K562 (cell line): ENCODE data around the gene ELK1. TPM values are rescaled to one million over a fixed set of nuclear protein-coding genes. Genes with fewer than 3 reads are reported as not detected.

Experiments used
- ATAC-seq: fragments of 200-7000 bp; cut with Tn5 transposase; 3 replicates; pipeline ENCODE4 v1.9.1; 2020; ENCODE audit warnings: moderate library complexity
- BruUV-seq: library from RNA; stranded (reverse); fragments of 400-500 nt; replicated peaks from 2 replicates; lab custom pipeline; 2021; lab: Mats Ljungman, UMichigan
- CTCF ChIA-PET: fragments of 300-600 bp; formaldehyde crosslinking; extraction: SDS; loops from one replicate; lab custom pipeline; 2021; ENCODE audit warnings: low intra/inter-chr PET ratio; lab: Yijun Ruan, JAX
- POLR2A ChIA-PET: fragments of 300-600, 350-650 bp; sonication (Branson Sonifier 250); formaldehyde crosslinking; extraction: SDS; loops from one replicate; lab custom pipeline; 2021; ENCODE audit warnings: antibody characterized with exemption, inconsistent platforms; lab: Yijun Ruan, JAX
- DNase-seq, 4 experiments: peaks; one replicate each; pipeline versions ENCODE4 v3.0.0 to v3.0.0-alpha.2; 2011 to 2018; ENCODE audit warnings: low spot score in 3 of 4, mixed read lengths in 3 of 4; ENCODE audit errors: extremely low read depth in 1 of 4
- FAIRE-seq: peaks from 2 replicates; lab custom pipeline; 2011; peaks lifted over from hg19 to GRCh38; lab: Jason Lieb, UNC
- H2AFZ ChIP-seq: 2 replicates; pipeline ENCODE4 v1.6.0; 2011; ENCODE audit warnings: low read depth, low read length, control low read depth, inconsistent platforms
- H3K27ac ChIP-seq: fragments of 200-600 bp; 3 replicates; pipeline ENCODE4 v1.8.0; 2011; ENCODE audit warnings: low read depth, mild to moderate bottlenecking, control low read depth, inconsistent platforms, low read length, moderate library complexity, mixed read lengths; ENCODE audit errors: extremely low read depth
- H3K27me3 ChIP-seq, 2 experiments: fragments of 300-600 bp in 1 of 2; 2 replicates in 1 of 2; 3 replicates in 1 of 2; pipeline versions ENCODE4 v1.6.0 to v1.8.0; 2011; ENCODE audit warnings: inconsistent platforms in 2 of 2, low read length in 2 of 2, mild to moderate bottlenecking in 1 of 2, mixed read lengths in 1 of 2, moderate library complexity in 1 of 2; ENCODE audit not compliant: control insufficient read depth in 2 of 2, insufficient read depth in 2 of 2
- H3K36me3 ChIP-seq: fragments of 300-600 bp; 3 replicates; pipeline ENCODE4 v1.8.0; 2011; ENCODE audit warnings: mild to moderate bottlenecking, low read length, inconsistent platforms; ENCODE audit not compliant: control insufficient read depth, insufficient read depth
- H3K4me1 ChIP-seq, 2 experiments: fragments of 200-600 bp in 1 of 2; replicated peaks in 1 of 2; 2 replicates in 1 of 2; 3 replicates in 1 of 2; pipeline versions ENCODE4 v1.5.1 to v1.8.0; 2011; ENCODE audit warnings: inconsistent platforms in 2 of 2, low read length in 2 of 2, mild to moderate bottlenecking in 1 of 2, mixed read lengths in 1 of 2, moderate library complexity in 1 of 2; ENCODE audit not compliant: control insufficient read depth in 2 of 2, insufficient read depth in 2 of 2
- H3K4me2 ChIP-seq: 2 replicates; pipeline ENCODE4 v1.6.1; 2011; ENCODE audit warnings: low read length, control low read depth, inconsistent platforms, mixed read lengths; ENCODE audit not compliant: insufficient read depth
- H3K4me3 ChIP-seq: fragments of 200-600 bp; sonication (generic), shearing (Covaris generic); 2 replicates; pipeline ENCODE4 v1.5.1; 2016; ENCODE audit warnings: control low read depth, inconsistent platforms
- H3K79me2 ChIP-seq: fragments of 200-600 bp; 3 replicates; pipeline ENCODE4 v1.8.0; 2011; ENCODE audit warnings: low read length, inconsistent platforms; ENCODE audit not compliant: control insufficient read depth, insufficient read depth
- H3K9ac ChIP-seq, 2 experiments: 2 replicates each; pipeline versions ENCODE4 v1.6.0 to v1.6.1; 2011; ENCODE audit warnings: low read depth in 2 of 2, low read length in 2 of 2, control low read depth in 1 of 2, inconsistent platforms in 1 of 2, mild to moderate bottlenecking in 1 of 2, mixed read lengths in 1 of 2; ENCODE audit not compliant: insufficient read depth in 1 of 2
- H3K9me1 ChIP-seq: one replicate; pipeline ENCODE4 v1.6.0; 2011; ENCODE audit warnings: inconsistent platforms, mild to moderate bottlenecking, low read length, moderate library complexity; ENCODE audit not compliant: control insufficient read depth, insufficient read depth
- H3K9me3 ChIP-seq: replicated peaks from 2 replicates; pipeline ENCODE4 v1.5.1; 2011; ENCODE audit warnings: low read depth, low read length, inconsistent platforms; ENCODE audit not compliant: control insufficient read depth, insufficient read depth
- H4K20me1 ChIP-seq: replicated peaks from 2 replicates; pipeline ENCODE4 v1.6.1; 2011; ENCODE audit warnings: low read length, inconsistent platforms, mixed read lengths; ENCODE audit not compliant: control insufficient read depth, insufficient read depth
- ATF1 ChIP-seq, 2 experiments: fragments of 450-650 bp in 1 of 2; IDR thresholded peaks; 2 replicates each; pipeline ENCODE4 v1.6.1; 2016; ENCODE audit warnings: missing compliant biosample characterization in 1 of 2, missing genetic modification characterization in 1 of 2
- MTA2 ChIP-seq: fragments of 450-650 bp; IDR thresholded peaks from 2 replicates; pipeline ENCODE4 v1.6.1; 2016; ENCODE audit warnings: low read depth
- MYNN ChIP-seq, 2 experiments: sonication (generic); formaldehyde crosslinking in 1 of 2; IDR thresholded peaks; 2 replicates each; pipeline versions ENCODE4 v1.5.0 to v1.6.1; 2016 to 2020; ENCODE audit warnings: antibody characterized with exemption in 1 of 2, missing genetic modification reagents in 1 of 2
- NKRF ChIP-seq: fragments of 450-650 bp; IDR thresholded peaks from 2 replicates; pipeline ENCODE4 v1.6.1; 2016; ENCODE audit warnings: borderline replicate concordance
- PCBP2 ChIP-seq: fragments of 200-400 bp; formaldehyde crosslinking; IDR thresholded peaks from 2 replicates; pipeline ENCODE4 v1.6.1; 2018; ENCODE audit warnings: low read length, low read depth, mild to moderate bottlenecking, moderate library complexity; ENCODE audit not compliant: poor library complexity, severe bottlenecking
- POU5F1 ChIP-seq: fragments of 150-350 bp; IDR thresholded peaks from 2 replicates; pipeline ENCODE4 v1.6.1; 2014; ENCODE audit warnings: borderline replicate concordance, low read length, low read depth, mild to moderate bottlenecking; ENCODE audit not compliant: partially characterized antibody
- REST ChIP-seq, 2 experiments: fragments of 450-650 bp; formaldehyde crosslinking in 1 of 2; IDR thresholded peaks; 2 replicates each; pipeline versions ENCODE4 v1.4.0 to v1.6.1; 2014 to 2020; ENCODE audit warnings: mild to moderate bottlenecking in 2 of 2, borderline replicate concordance in 1 of 2, low read depth in 1 of 2
- ZNF778 ChIP-seq: fragments of 450-650 bp; formaldehyde crosslinking; IDR thresholded peaks from 2 replicates; pipeline ENCODE4 v1.4.0; 2020; ENCODE audit warnings: mild to moderate bottlenecking, moderate library complexity
- WGBS: fragments of 100-300 bp; shearing (Covaris generic); methylation state at CpG from one replicate; pipeline ENCODE4 v1.1.6; 2016; ENCODE audit warnings: low coverage, mixed read lengths; ENCODE audit not compliant: insufficient coverage; ENCODE audit errors: missing lambda C conversion rate; 5-methylcytosine and 5-hydroxymethylcytosine counted together
- in situ Hi-C: fragments of 300-500 bp; cut with MboI; formaldehyde crosslinking; loops from 4 replicates; pipeline ENCODE4 v1.15.0; 2018; ENCODE audit warnings: inconsistent platforms, mixed read lengths
- intact Hi-C: fragments of 100-400 bp; cut with micrococcal nuclease; formaldehyde crosslinking; loops from 2 replicates; pipeline ENCODE4 v1.14.2; 2022
- polyA plus RNA-seq, 8 experiments: library from polyadenylated mRNA; depleted of rRNA in 4 of 8; stranded (reverse) in 5 of 8; unstranded in 3 of 8; fragments of >200 nt; fragmentation: Nextera tagmentation in 2 of 8; fragmentation: Illumina TruSeq in 1 of 8; extraction: Ambion mirVana in 2 of 8; extraction: Trizol in 1 of 8; gene quantifications; 2 replicates each; pipeline versions ENCODE4 v1.2.1 to v1.2.3, GENCODE V29; 2011 to 2014; ENCODE audit warnings: inconsistent platforms in 1 of 8, missing spikeins in 1 of 8
- total RNA-seq, 7 experiments: library from RNA; depleted of rRNA in 6 of 7; stranded (reverse); fragments of >200 nt in 6 of 7; fragmentation: Illumina TruSeq in 2 of 7; extraction: Trizol in 2 of 7; gene quantifications; 2 replicates each; pipeline versions ENCODE4 v1.2.1 to v1.2.3, GENCODE V29; 2011 to 2021; ENCODE audit warnings: low replicate concordance in 1 of 7

Gene ELK1
- total and polyA plus RNA-seq, 9 of the 15 experiments (the other 6 are each of a cell fraction or from before 2014, with no cell fraction given): 4.4 to 74.9 (median 26.5) TPM

GRCh38 chrX:47651043-47651905 lies 911 bp upstream of the ELK1 start (continued):
- TF ChIP-seq NKRF (peak; percentile 73), PCBP2 (no peak), MYNN (IDR thresholded peaks at IDR 0.05) (peak; percentile 43; the same call in 1 of the 2 replicates), MYNN (CRISPR knock-in tag; IDR thresholded peaks at IDR 0.05) (no peak)
- TF ChIP-seq, all 486 proteins: peak for 17

GRCh38 chrX:47649781-47650163 lies 591 bp downstream of the ELK1 start:
- Histone ChIP-seq H4K20me1 (no peaks in the 10 kb centered on the region), H3K27me3 (no peaks in the 10 kb centered on the region), H3K9me3 (no peaks in the 10 kb centered on the region), H3K9me1 (no peaks in the 10 kb centered on the region), H3K36me3 (peaks cover 71% of the 10 kb centered on the region; the same call in 2 of the 3 replicates), H3K27ac (peak overlapping the region; percentile 88), H3K9ac (peak overlapping the region; percentile 81 to 92), H3K4me1 (peaks cover 21 to 29% of the 10 kb centered on the region in 2 experiments; a peak in 4 of 5 replicates), H3K79me2 (peaks cover 49% of the 10 kb centered on the region), H3K4me3 (peak overlapping the region; percentile 85), H2AFZ (no peak overlapping the region), H3K4me2 (peak overlapping the region; percentile 93)
- ATAC-seq (no peak), FAIRE-seq (no peak), DNase-seq (no peak)
- POLR2A ChIA-PET: interaction anchor here (0.8 to 1.3 kb wide), 2 partner anchors 9 to 16 kb away, joined by 3 to 4 read pairs; no protein-coding TSS in a partner anchor
- 0% methylated on average over 8 of the region's 11 CpGs for WGBS
- CTCF ChIA-PET: no interaction called here
- BruUV-seq: no TSS peak
- in situ Hi-C loops (no loop called here), intact Hi-C loops (loop anchor here (5.0 kb wide), 1 partner anchor 87 kb away; the partner anchor contains the start of gene ARAF)
- TF ChIP-seq MTA2 (no peak), ATF1 (CRISPR knock-in tag; IDR thresholded peaks at IDR 0.05) (no peak), ATF1 (tag; IDR thresholded peaks at IDR 0.05) (no peak), REST (IDR thresholded peaks at IDR 0.05; ENCODE audit: borderline replicate concordance) (no peak), REST (CRISPR knock-in tag; IDR thresholded peaks at IDR 0.05; ENCODE audit: low read depth) (no peak), ZNF778 (CRISPR knock-in tag) (no peak), POU5F1 (no peak)
